ENCODE measurements around the gene CYCS.

DNA sequence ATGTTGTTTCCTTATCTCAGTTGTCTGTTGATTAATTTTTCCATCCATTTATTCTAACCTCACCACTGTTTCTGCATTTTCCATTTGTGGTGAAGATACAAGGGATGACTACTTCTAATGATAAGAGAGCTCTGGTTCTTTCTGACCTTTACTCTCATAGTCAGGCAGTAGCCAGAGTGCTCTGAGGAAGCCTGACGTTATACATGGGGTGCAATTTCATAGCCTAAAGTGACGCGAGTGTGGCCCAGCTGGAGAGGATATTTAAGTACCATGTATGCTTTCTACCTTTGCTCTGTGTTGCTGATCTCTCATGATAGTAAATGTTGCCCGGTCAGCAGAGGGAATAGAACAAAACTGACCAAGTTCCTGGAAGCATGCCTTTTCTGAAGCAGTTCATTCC lies 33.9 kb upstream of the CYCS start:
- TF ChIP-seq CTCF (conservative IDR thresholded peaks at IDR 0.05): no peak
- TF ChIP-seq EZH2 (IDR thresholded peaks at IDR 0.05; ENCODE audit: low read depth): no peak

All from PC-9 (cell line).